Stomach (tissue), 9 donors: ENCODE results near the gene TACC3. TPM values are rescaled to one million over a fixed set of nuclear protein-coding genes. Genes with fewer than 3 reads are reported as not detected.

Experiments used
- DNase-seq, 2 donors: peaks; one replicate each; pipeline versions ENCODE4 v3.0.0 to v3.0.0-alpha.2; 2013 to 2019
- H3K27ac ChIP-seq, 5 donors: fragments of 200-600 bp in 4 of 5; sonication (generic) in 4 of 5; one replicate each; pipeline ENCODE4 v1.5.1; 2013 to 2019; ENCODE audit warnings: mild to moderate bottlenecking in 1 of 5, moderate library complexity in 1 of 5
- H3K27me3 ChIP-seq, 3 donors: fragments of 200-600 bp; sonication (generic); one replicate each; pipeline ENCODE4 v1.5.1; 2017 to 2019; ENCODE audit warnings: mixed run types in 1 of 3
- H3K36me3 ChIP-seq, 4 donors: fragments of 200-600 bp; sonication (generic); 1 replicate in 3 of 4; 2 replicates in 1 of 4; pipeline ENCODE4 v1.5.1; 2016 to 2019
- H3K4me1 ChIP-seq, 4 donors: fragments of 200-600 bp; sonication (generic); one replicate each; pipeline ENCODE4 v1.5.1; 2016 to 2019
- H3K4me3 ChIP-seq, 4 donors: fragments of 200-600 bp; sonication (generic) in 3 of 4; one replicate each; pipeline ENCODE4 v1.5.1; 2016 to 2019; ENCODE audit warnings: mild to moderate bottlenecking in 1 of 4
- H3K9me3 ChIP-seq, 4 donors: fragments of 200-600 bp; sonication (generic); one replicate each; pipeline ENCODE4 v1.5.1; 2016 to 2019
- CTCF ChIP-seq, 7 experiments: fragments of 450-650 bp in 4 of 7; fragments of 200-600 bp in 3 of 7; sonication (generic) in 3 of 7; IDR thresholded peaks; one replicate each; pipeline ENCODE4 v1.5.1; 2016 to 2019; ENCODE audit warnings: antibody characterized with exemption in 7 of 7, control low read depth in 2 of 7, mild to moderate bottlenecking in 1 of 7
- EP300 ChIP-seq: sonication (generic); formaldehyde crosslinking; IDR thresholded peaks from one replicate; pipeline ENCODE4 v1.6.1; 2017; ENCODE audit warnings: antibody characterized with exemption
- POLR2A ChIP-seq, 4 donors: fragments of 450-650 bp; IDR thresholded peaks; one replicate each; pipeline ENCODE4 v1.6.1; 2016; ENCODE audit warnings: antibody characterized with exemption in 4 of 4, control low read depth in 2 of 4, mild to moderate bottlenecking in 1 of 4, moderate library complexity in 1 of 4
- POLR2AphosphoS5 ChIP-seq, 3 donors: sonication (generic); formaldehyde crosslinking; IDR thresholded peaks; one replicate each; pipeline ENCODE4 v1.6.1; 2016; ENCODE audit warnings: antibody characterized with exemption in 3 of 3
- whole genome bisulfite sequencing, 5 donors: extraction: QIAGEN DNeasy Blood & Tissue Kit in 3 of 5; methylation state at CpG; one replicate each; pipeline versions ENCODE4 v1.1.5 to v1.1.7; 2013 to 2018; 5-methylcytosine and 5-hydroxymethylcytosine counted together
- intact Hi-C: fragments of 100-400 bp; cut with DNase I; formaldehyde crosslinking; loops from one replicate; pipeline ENCODE4 v1.15.1; 2023; ENCODE audit warnings: low total_unique reads
- polyA plus RNA-seq, 3 donors: library from polyadenylated mRNA; stranded (reverse); fragments of 200-250 nt; gene quantifications; one replicate each; pipeline ENCODE4 v1.2.3, GENCODE V29; 2013
- total RNA-seq, 5 donors: library from RNA; depleted of rRNA; stranded (reverse); fragments of >200 nt; gene quantifications; one replicate each; pipeline versions ENCODE4 v1.1.0 to v1.2.3, GENCODE V29; 2014 to 2016
- donor health status: healthy with polysubstance abuse.
- donor health status: Bipolar disorder and iron deficiency.
- donor health status: healthy.

Gene TACC3
- total and polyA plus RNA-seq, 8 donors, result 7.2 to 74.1 (median 24.8) TPM

GRCh38 chr4:1792158-1792831 lies 71.0 kb downstream of the TACC3 start:
- H3K27me3 ChIP-seq, result peaks cover 8 to 62% (median 36%) of the 10 kb centered on the region in 3 donors
- no peaks in the 10 kb centered on the region for H3K36me3 ChIP-seq
- TF ChIP-seq CTCF (IDR thresholded peaks at IDR 0.05), result no peak
- no peak for TF ChIP-seq EP300
- TF ChIP-seq POLR2A (IDR thresholded peaks at IDR 0.05), result no peak
- TF ChIP-seq POLR2AphosphoS5 (IDR thresholded peaks at IDR 0.05), result no peak
- peaks cover 25 to 40% (median 30%) of the 10 kb centered on the region in 4 donors for H3K4me1 ChIP-seq
- no peaks in the 10 kb centered on the region for H3K9me3 ChIP-seq
- intact Hi-C loops, result no loop called here
- peak overlapping the region; percentile 18 to 62 (median 32) for H3K4me3 ChIP-seq
- DNase-seq, result no peak
- WGBS, 5 donors, result 54 to 92% (median 58%) methylated on average over 2 to 29 of the region's 29 CpGs
- peak overlapping the region in 2 of 5 donors; percentile 20 to 35 for H3K27ac ChIP-seq

GRCh38 chr4:1792832-1793495 lies 71.6 kb downstream of the TACC3 start, which contains the start of gene FGFR3:
FGFR3 (plus strand) TSS chr4:1793293; CDS start chr4:1793935, 642 bp downstream.
- TF ChIP-seq CTCF (IDR thresholded peaks at IDR 0.05), result no peak
- no peak for TF ChIP-seq EP300
- no peak for TF ChIP-seq POLR2A (IDR thresholded peaks at IDR 0.05)
- TF ChIP-seq POLR2AphosphoS5 (IDR thresholded peaks at IDR 0.05), result peak in 1 of 3 donors; percentile 44
- Histone ChIP-seq H3K27ac (peak within 1 kb of the TSS; percentile 36 to 73 (median 49)), H3K4me1 (peaks cover 25 to 40% (median 30%) of the 10 kb centered on the region in 4 donors), H3K36me3 (no peaks in the 10 kb centered on the region), H3K4me3 (peak within 1 kb of the TSS; percentile 52 to 64 (median 58)), H3K27me3 (peaks cover 8 to 63% (median 36%) of the 10 kb centered on the region in 3 donors), H3K9me3 (no peaks in the 10 kb centered on the region)
- intact Hi-C loops, result no loop called here
- peak; percentile 45 to 84 for DNase-seq
- WGBS, 5 donors, result 2 to 12% (median 4%) methylated on average over 7 to 95 of the region's 95 CpGs; no CpG with 5 or more reads in 1 of the 5 donors

- peak overlapping the region in 3 of 5 donors; percentile 49 to 73 (median 69) for H3K27ac ChIP-seq
- TF ChIP-seq EP300 (no peak), POLR2AphosphoS5 (IDR thresholded peaks at IDR 0.05) (no peak), CTCF (IDR thresholded peaks at IDR 0.05) (no peak), POLR2A (IDR thresholded peaks at IDR 0.05) (no peak)
- peaks cover 25 to 40% (median 30%) of the 10 kb centered on the region in 4 donors for H3K4me1 ChIP-seq
- WGBS, 5 donors, result 0 to 2% (median 0%) methylated on average over 9 to 38 of the region's 44 CpGs; no CpG with 5 or more reads in 1 of the 5 donors
- peak; percentile 58 to 75 for DNase-seq
- peak overlapping the region; percentile 52 to 64 (median 58) for H3K4me3 ChIP-seq
- intact Hi-C loops, result no loop called here
- no peaks in the 10 kb centered on the region for H3K36me3 ChIP-seq
- no peaks in the 10 kb centered on the region for H3K9me3 ChIP-seq
- H3K27me3 ChIP-seq, result peaks cover 8 to 68% (median 36%) of the 10 kb centered on the region in 3 donors
Observed at GRCh38 chr4:1793496-1793840, 72.1 kb downstream of the TACC3 start.

- 0 to 2% (median 1%) methylated on average over 32 to 101 of the region's 101 CpGs for WGBS, 5 donors
- TF ChIP-seq EP300, result no peak
- TF ChIP-seq CTCF (IDR thresholded peaks at IDR 0.05), result no peak
- TF ChIP-seq POLR2AphosphoS5 (IDR thresholded peaks at IDR 0.05), result no peak
- TF ChIP-seq POLR2A (IDR thresholded peaks at IDR 0.05), result no peak
- H3K4me1 ChIP-seq, result peaks cover 25 to 40% (median 30%) of the 10 kb centered on the region in 4 donors
- no peaks in the 10 kb centered on the region for H3K36me3 ChIP-seq
- intact Hi-C loops, result no loop called here
- H3K4me3 ChIP-seq, result peak overlapping the region; percentile 52 to 64 (median 58)
- peak overlapping the region; percentile 3 to 73 (median 44) for H3K27ac ChIP-seq
- peak in 1 of 2 donors; percentile 51 for DNase-seq
- no peaks in the 10 kb centered on the region for H3K9me3 ChIP-seq
- H3K27me3 ChIP-seq, result peaks cover 8 to 73% (median 36%) of the 10 kb centered on the region in 3 donors
Observed at GRCh38 chr4:1793940-1794808, 72.9 kb downstream of the TACC3 start.
